Fibroblast of lung (primary cell): ENCODE results near the gene CRADD.

Experiments
- CTCF ChIP-seq, 2 donors: IDR thresholded peaks in 1 of 2; conservative IDR thresholded peaks in 1 of 2; 1 replicate in 1 of 2; 2 replicates in 1 of 2; pipeline ENCODE4 v1.5.1; 2011 to 2012; ENCODE audit warnings: low read length in 2 of 2, control low read depth in 1 of 2, inconsistent platforms in 1 of 2, low read depth in 1 of 2, mild to moderate bottlenecking in 1 of 2
- EZH2 ChIP-seq: IDR thresholded peaks from 2 replicates; pipeline ENCODE4 v1.5.1; 2012; ENCODE audit warnings: low read length, control low read depth, mild to moderate bottlenecking; ENCODE audit errors: missing control alignments

GRCh38 chr12:93763746-93764147, 86.6 kb downstream of the CRADD start:
- TF ChIP-seq EZH2 (no peak), CTCF (conservative IDR thresholded peaks at IDR 0.05 in 1 of 2, IDR thresholded peaks at IDR 0.05 in 1 of 2; ENCODE audit: low read depth in 1 of 2, low read length in 2 of 2) (no peak)
